Testis (tissue), 2 donors: Measurements from ENCODE around the gene NPPB.

ENCODE experiments used
- CTCF ChIP-seq, 3 experiments: fragments of 450-650 bp in 2 of 3; fragments of 200-600 bp in 1 of 3; sonication (generic) in 1 of 3; IDR thresholded peaks; one replicate each; pipeline ENCODE4 v1.5.1; 2016 to 2019; ENCODE audit warnings: antibody characterized with exemption in 3 of 3, mild to moderate bottlenecking in 2 of 3, moderate library complexity in 1 of 3
- POLR2A ChIP-seq: fragments of 450-650 bp; IDR thresholded peaks from one replicate; pipeline ENCODE4 v1.6.1; 2017; ENCODE audit warnings: antibody characterized with exemption, mild to moderate bottlenecking, moderate library complexity

GRCh38 chr1:11858968-11859871 is 475 bp upstream of the NPPB start:
- TF ChIP-seq CTCF (IDR thresholded peaks at IDR 0.05) = no peak
- no peak for TF ChIP-seq POLR2A
